RPMI7951 (cell line): ENCODE data around the gene ANO7. TPM values are rescaled to one million over a fixed set of nuclear protein-coding genes. Genes with fewer than 3 reads are reported as not detected.
"Not testable (repeated sequence)": the region's sequence is repeated elsewhere in the genome, so short reads cannot be mapped to it uniquely, and the experiment has no call there.

Source experiments
- DNase-seq: peaks from one replicate; pipeline ENCODE4 v3.0.0-alpha.2; 2012; ENCODE audit warnings: low read depth
- total RNA-seq: library from RNA; depleted of rRNA; stranded (reverse); fragments of >200 nt; shearing (Covaris generic); gene quantifications from 2 replicates; pipeline ENCODE4 v1.2.3, GENCODE V29; 2014

Gene ANO7
- total RNA-seq, 1 experiment from 2014 or later: 0.72 TPM

DNA sequence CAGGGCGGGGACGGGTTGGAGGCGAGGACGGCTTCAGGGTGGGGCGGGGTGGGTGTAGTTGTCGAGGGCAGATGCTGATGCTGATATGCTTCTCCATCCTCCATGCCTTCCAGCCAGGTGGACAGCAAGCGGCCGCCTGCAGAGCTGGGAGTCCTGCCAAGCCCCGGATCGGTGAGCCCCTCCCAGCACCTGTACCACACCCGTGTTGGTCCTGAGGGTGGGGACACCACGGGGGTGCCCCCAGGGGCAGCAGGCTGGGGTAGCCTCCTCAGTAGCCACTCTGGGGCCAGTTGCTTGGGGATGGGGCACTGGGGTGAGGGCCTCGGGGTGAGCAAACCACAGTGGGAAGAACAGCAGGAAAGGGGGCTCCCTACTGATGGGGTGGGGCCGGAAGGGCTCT, 2.6 kb downstream of the ANO7 start:
- no peak for DNase-seq

- no peak for DNase-seq
Measured at GRCh38 chr2:241193271-241193670, 4.8 kb downstream of the ANO7 start.

DNA sequence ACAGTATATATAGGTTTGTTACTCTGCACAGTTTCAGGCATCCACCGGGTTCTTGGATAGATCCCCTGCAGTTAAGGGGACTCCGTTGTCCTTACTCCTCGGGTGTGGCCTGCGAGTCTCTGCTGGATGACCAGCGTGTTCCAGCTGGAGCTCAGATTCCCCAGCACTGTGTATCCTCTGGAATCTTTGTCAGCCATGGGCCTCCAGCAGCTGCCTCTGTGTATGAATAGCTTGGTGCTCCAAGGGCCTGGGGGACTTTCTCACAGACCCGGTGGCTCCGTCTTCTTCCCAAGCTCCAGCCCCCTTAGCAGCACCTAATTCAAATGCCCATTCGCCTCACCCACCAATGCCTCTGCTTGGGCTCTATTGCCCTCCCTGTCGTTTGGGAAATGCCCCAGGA, 6.3 kb downstream of the ANO7 start:
- no peak for DNase-seq

GRCh38 chr2:241195506-241196130, 7.1 kb downstream of the ANO7 start:
- DNase-seq: no peak

- not testable (repeated sequence) for DNase-seq
Measured at GRCh38 chr2:241197246-241197645, 8.8 kb downstream of the ANO7 start.

DNA sequence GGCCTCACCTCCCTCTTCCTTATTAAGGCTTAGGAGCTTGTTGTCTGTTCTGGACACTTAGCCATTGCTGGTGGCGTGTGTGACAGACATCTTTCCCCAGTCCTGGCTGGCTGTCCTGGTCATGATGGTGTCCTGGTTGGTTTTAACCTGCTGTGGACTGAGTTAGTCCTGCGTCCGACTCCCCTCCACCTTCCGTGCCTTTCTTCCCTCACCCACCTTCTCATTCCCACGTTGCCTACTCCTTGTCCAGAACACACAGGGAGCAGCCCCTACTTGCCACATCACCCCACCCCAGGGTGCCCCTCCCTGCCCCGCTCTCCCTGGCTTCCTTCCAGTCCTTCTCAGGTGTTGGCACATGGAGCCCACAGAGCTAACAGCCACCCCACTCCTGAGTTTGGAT, 9.5 kb downstream of the ANO7 start:
- DNase-seq: no peak

DNA sequence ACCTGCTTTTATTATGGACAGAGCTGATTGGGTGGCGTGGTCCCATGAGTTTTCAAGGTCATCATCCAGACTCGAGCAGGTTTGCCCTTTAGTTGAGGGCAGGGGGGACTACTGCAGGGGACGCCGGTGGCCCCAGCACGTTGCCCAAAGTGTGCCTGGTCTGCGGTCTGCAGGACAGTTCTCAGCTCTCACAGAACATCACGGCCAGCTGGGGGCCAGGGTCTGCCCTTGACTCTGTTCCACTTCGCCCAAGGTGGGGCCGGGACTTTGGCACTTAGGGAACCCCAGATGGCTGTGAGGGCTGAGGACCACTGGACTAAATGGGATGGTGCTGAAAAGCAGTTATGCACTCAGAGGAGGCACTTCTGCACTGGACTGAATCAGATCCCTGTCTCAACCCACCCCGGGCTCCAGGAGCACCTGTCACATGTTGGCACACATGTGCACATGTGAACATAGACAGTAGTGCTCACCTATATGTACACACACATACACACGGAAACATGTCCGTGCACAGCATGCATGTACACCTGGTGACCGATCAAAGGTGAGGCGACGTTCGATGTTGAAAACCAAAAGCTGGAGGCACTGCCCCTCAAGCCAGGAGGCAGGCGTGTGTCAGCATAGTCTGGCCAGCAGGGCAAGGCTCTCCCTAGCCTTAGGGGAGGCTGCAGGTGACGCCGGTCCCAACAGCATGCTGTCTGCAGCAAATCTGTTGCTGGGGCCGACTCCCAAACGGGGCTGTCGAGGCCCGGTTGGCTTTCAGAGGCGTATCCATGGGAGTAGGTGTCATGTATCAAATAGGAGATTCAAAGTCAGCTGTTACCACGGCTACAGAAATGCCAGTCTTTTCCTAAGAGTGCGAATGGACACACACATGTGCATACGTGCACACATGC, 10.2 kb downstream of the ANO7 start:
- no peak for DNase-seq

GRCh38 chr2:241199286-241199685, 10.8 kb downstream of the ANO7 start:
- DNase-seq: no peak

DNA sequence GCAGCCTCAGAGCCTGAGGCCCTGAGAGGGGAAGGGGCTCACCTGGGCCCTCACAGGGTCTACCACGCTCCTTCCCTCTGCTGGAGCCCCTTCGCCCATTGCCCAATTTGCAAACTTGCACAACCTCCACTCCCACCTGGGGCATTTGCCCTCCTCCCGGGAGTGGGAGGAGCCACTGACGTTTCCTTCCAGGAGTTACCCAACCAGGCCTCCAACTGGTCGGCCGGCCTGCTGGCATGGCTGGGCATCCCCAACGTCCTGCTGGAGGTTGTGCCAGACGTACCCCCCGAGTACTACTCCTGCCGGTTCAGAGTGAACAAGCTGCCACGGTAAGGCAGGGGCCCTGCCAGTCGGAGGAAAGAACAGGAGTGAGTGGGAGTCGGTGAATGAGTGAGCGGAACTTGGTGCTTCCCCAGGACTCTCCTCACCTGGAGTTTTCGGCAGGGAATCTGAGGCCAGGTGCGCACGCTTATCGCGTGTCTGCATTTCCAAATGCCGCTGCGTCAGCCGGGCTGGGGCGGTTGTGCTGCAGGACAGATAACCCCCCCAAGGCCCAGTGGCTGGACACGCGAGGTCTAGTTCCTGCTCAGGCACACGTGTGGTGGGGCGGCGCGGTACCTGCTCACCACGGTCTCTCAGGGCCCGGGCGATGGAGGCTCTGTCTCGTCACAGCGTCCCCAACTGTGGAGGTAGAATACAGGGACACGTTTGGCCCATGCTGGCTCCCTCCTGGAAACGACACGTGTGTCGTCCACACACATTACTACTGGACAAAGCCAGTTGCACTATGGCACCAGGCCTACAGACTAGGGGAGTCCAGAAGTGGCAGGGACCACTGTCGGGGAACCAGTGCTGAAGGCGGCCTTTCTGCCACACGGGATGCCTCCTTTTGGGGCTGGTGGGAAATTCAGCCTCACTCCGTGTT, 11.7 kb downstream of the ANO7 start:
- no peak for DNase-seq

GRCh38 chr2:241200822-241201395, 12.4 kb downstream of the ANO7 start:
- DNase-seq: no peak

DNA sequence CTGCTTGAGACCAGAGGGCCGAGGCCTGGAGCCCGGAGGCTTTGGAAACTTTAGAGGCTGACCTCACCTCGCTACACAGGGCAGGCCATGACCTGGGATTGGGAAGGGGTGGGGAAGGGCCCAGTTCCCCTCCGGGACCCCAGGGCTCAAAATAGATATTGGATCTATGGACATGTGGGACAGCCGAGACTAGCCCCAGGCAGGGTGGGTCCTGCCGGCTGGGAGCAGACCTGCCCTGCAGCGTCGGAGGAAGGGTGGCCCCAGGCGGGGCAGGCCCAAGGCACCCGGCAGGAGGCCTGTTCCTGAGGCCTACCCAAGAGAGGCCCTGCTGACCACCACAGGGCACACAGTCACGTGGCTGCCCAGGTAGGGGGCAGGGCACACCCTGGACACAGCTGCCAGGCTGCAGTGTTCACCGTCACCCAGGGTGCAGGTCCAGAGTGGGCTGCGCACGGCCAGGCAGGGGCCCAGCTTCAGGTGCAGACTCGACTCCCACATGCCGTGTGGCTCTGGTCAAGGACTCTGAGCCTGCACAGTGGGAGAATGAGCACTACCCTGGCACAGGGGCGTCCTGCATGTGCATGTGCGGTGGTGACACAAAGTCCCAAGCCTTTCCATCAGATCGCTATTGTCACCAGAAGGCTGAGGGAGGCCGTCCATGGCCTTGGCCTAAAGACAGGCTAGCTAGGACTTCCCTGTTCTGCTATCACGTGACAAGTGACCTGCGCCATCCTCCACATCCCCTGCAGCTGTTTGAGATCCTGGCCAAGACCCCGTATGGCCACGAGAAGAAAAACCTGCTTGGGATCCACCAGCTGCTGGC, 13.2 kb downstream of the ANO7 start:
- no peak for DNase-seq

DNA sequence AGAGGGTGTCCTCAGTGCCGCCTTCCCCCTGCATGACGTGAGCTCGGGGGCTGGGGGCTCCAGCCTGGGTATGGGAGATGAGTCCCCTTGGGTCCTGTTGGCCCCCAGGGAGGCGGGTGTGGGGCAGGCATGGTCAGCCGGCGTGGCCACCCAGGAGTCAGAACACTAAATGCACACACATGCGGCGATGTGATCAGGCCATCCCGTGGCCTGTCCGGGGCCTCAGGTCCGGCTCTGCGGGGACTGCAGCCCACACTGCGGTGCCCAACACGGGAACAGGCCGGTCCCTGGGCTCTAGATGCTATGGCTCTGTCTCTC, 13.8 kb downstream of the ANO7 start:
- no peak for DNase-seq

- DNase-seq: no peak
Measured at GRCh38 chr2:241202681-241203080, 14.2 kb downstream of the ANO7 start.

- no peak for DNase-seq
Measured at GRCh38 chr2:241203218-241204009, 14.9 kb downstream of the ANO7 start.

DNA sequence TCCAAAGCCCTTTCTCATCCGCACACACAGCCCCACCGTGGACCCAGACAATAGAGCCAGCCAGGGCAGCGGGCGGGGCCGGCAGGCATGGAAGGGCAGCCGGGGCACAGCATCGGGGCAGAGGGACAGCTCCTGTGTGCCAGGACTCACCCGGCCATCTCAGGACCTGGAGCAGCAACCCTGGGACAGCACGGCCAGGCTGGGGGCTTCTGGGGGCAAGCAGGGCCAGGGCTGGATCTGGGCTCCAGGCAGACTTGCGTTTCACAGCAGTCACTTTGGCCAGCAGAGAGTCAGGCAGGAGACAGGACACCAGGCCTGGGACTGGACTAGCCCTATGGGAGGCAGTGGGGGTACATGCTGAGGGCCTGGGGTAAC, 15.5 kb downstream of the ANO7 start:
- DNase-seq: no peak

DNA sequence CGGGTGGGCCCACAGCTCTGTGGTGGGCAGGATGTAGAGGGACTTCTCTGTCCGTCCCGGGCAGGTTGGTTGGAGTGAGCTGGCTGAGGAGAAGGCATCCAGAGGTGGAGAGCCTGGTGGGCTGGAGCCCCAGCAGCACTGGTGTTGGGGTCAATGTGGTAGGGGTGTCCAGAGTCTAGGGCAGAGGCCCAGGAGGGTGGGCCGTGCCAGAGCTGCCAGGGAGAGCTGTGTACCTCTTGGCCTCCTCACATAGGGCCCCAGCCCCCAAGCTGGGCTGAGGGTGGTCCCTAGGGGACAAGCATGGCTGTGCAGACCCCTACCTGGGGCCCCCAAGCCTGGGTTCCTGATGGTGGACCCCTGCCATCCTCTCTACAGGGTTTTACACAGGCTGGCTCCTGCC, 16.0 kb downstream of the ANO7 start:
- DNase-seq: no peak

DNA sequence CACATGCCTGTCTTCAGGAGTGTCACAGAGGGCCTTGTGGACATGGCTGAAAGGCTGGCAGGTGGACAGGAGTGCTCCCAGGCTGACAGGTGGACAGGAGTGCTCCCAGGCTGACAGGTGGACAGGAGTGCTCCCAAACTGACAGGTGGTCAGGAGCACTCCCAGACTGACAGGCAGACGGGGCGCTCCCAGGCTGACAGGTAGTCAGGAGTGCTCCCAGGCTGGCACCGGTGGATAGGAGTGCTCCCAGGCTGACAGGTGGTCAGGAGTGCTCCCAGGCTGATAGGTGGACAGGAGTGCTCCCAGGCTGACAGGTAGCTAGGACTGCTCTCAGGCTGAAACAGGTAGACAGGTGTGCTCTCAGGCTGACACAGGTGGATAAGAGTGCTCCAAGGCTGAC, 16.6 kb downstream of the ANO7 start:
- DNase-seq: no peak

- no peak for DNase-seq
Measured at GRCh38 chr2:241207151-241207550, 18.7 kb downstream of the ANO7 start.

GRCh38 chr2:241207641-241208040, 19.2 kb downstream of the ANO7 start:
- DNase-seq: no peak

DNA sequence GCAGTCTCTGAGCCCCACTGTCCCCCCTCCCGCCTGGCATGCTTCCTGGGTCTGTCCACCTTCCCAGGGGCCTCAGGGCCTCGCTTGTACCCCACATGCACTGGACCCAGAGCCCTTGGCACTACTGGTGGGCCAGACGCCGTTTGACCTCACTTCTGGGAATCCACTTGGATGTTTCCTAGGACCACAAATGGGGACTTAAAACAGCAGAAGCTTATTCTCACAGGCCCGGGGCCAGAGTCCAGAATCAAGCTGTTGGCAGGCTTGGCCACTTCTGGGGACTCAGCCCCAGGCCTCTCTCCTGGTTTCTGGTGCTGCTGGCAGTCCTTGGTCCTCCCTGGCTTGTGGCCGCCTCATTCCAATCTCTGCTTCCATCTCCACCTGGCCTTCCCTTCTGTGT, 19.6 kb downstream of the ANO7 start:
- DNase-seq: no peak
